Spleen (tissue), 11 donors: ENCODE results near the gene BPIFB1. TPM values are rescaled to one million over a fixed set of nuclear protein-coding genes. Genes with fewer than 3 reads are reported as not detected.

ENCODE experiments used
- DNase-seq: peaks from one replicate; pipeline ENCODE4 v3.0.0-alpha.2; 2020
- H3K27ac ChIP-seq, 8 donors: fragments of 200-600 bp; sonication (generic) in 7 of 8; 1 replicate in 4 of 8; 2 replicates in 4 of 8; pipeline versions ENCODE4 v1.5.0 to v1.8.0; 2016 to 2021; ENCODE audit warnings: inconsistent platforms in 4 of 8, mild to moderate bottlenecking in 4 of 8, moderate library complexity in 1 of 8
- H3K27me3 ChIP-seq, 7 donors: fragments of 200-600 bp; sonication (generic) in 6 of 7; replicated peaks in 1 of 7; 1 replicate in 4 of 7; 2 replicates in 3 of 7; pipeline versions ENCODE4 v1.5.0 to v1.8.0; 2016 to 2021; ENCODE audit warnings: inconsistent platforms in 3 of 7, mild to moderate bottlenecking in 1 of 7
- H3K36me3 ChIP-seq, 6 donors: fragments of 200-600 bp; sonication (generic) in 5 of 6; 1 replicate in 4 of 6; 2 replicates in 2 of 6; pipeline versions ENCODE4 v1.5.0 to v1.8.0; 2016 to 2021; ENCODE audit warnings: inconsistent platforms in 2 of 6
- H3K4me1 ChIP-seq, 6 donors: fragments of 200-600 bp; sonication (generic) in 5 of 6; 1 replicate in 3 of 6; 2 replicates in 3 of 6; pipeline versions ENCODE4 v1.5.0 to v1.8.0; 2016 to 2021; ENCODE audit warnings: inconsistent platforms in 3 of 6
- H3K4me3 ChIP-seq, 8 donors: fragments of 200-600 bp; sonication (generic) in 7 of 8; 1 replicate in 4 of 8; 2 replicates in 4 of 8; pipeline versions ENCODE4 v1.5.0 to v1.8.0; 2016 to 2021; ENCODE audit warnings: inconsistent platforms in 4 of 8, mild to moderate bottlenecking in 4 of 8, moderate library complexity in 2 of 8
- H3K9me3 ChIP-seq, 8 donors: fragments of 200-600 bp; sonication (generic) in 7 of 8; 1 replicate in 4 of 8; 2 replicates in 4 of 8; pipeline versions ENCODE4 v1.5.0 to v1.8.0; 2016 to 2021; ENCODE audit warnings: inconsistent platforms in 4 of 8
- CTCF ChIP-seq, 11 experiments: fragments of 200-600 bp in 7 of 11; fragments of 450-650 bp in 4 of 11; sonication (generic) in 4 of 11; IDR thresholded peaks in 8 of 11; conservative IDR thresholded peaks in 3 of 11; 1 replicate in 7 of 11; 2 replicates in 4 of 11; pipeline versions ENCODE4 v1.4.0 to v1.8.0; 2016 to 2021; ENCODE audit warnings: antibody characterized with exemption in 11 of 11, inconsistent platforms in 4 of 11, mild to moderate bottlenecking in 1 of 11
- POLR2A ChIP-seq, 3 donors: fragments of 450-650 bp; IDR thresholded peaks; one replicate each; pipeline ENCODE4 v1.5.1; 2017; ENCODE audit warnings: antibody characterized with exemption in 3 of 3, mild to moderate bottlenecking in 1 of 3
- POLR2AphosphoS5 ChIP-seq, 3 donors: sonication (generic); formaldehyde crosslinking; IDR thresholded peaks; one replicate each; pipeline ENCODE4 v1.5.1; 2017; ENCODE audit warnings: antibody characterized with exemption in 3 of 3
- WGBS, 5 donors: extraction: QIAGEN DNeasy Blood & Tissue Kit in 3 of 5; methylation state at CpG; one replicate each; pipeline versions ENCODE4 v1.1.5 to v1.1.7; 2013 to 2018; 5-methylcytosine and 5-hydroxymethylcytosine counted together
- intact Hi-C: fragments of 100-400 bp; cut with DNase I; formaldehyde crosslinking; loops from one replicate; pipeline ENCODE4 v1.15.0; 2023; ENCODE audit warnings: low total_unique reads
- polyA plus RNA-seq, 3 donors: library from polyadenylated mRNA; stranded (reverse); fragments of 200-250 nt; gene quantifications; one replicate each; pipeline ENCODE4 v1.2.1, GENCODE V29; 2013
- total RNA-seq, 7 donors: library from RNA; depleted of rRNA in 3 of 7; stranded (reverse); fragments of >200 nt in 3 of 7; fragmentation: NEBNext Ultra II Directional in 4 of 7; extraction: Animal tissue kit (Norgen Biotek cat#: 25700) in 4 of 7; gene quantifications; one replicate each; pipeline versions ENCODE4 v1.1.0 to v1.2.1, GENCODE V29; 2016 to 2021
- donor health status: healthy with polysubstance abuse.
- donor health status: DM: no; HTN: no; CAD: no; lungs with moderate emphysema.
- donor health status: DM: no; HTN: no; CAD: no.
- donor health status: Bipolar disorder and iron deficiency.
- donor health status: healthy.
- donor health status: DM: no; HTN: no; CAD: no.
- donor health status: DM: yes; HTN: yes; CAD: no.

BPIFB1 gene
- total and polyA plus RNA-seq, 10 donors = 0.06 TPM; not detected in 8

DNA sequence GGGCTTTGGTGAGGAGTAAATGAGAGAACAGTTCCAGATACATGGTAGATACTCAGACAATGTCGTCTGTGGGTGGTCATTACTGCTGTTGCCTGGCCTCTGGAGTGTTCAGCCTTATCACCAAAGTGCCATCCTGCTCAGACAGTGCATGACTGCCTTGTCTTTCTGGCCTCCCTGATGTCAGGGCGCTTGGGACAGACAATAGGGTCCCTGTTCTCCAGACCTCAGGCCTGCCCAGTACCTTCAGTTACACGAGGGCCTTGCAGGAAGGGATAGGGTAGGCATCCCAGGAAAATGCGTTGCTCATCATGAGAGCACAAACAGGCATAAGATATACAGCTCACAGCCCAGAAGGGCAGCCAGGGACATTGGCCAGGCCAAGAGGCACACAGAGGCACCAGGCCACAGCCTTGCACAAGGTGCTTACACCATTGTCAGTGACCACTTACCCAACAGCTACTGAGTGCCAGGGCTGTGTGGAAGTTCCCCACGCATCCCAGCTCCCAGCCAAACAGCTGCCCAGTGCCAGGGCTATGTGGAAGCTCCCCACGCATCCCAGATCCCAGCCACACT is 27.4 kb downstream of the BPIFB1 start:
- H3K27me3 ChIP-seq = peaks cover 0 to 7% (median 0%) of the 10 kb centered on the region in 7 donors
- TF ChIP-seq POLR2A (IDR thresholded peaks at IDR 0.05) = no peak
- TF ChIP-seq CTCF (IDR thresholded peaks at IDR 0.05 in 8 of 11, conservative IDR thresholded peaks at IDR 0.05 in 3 of 11) = no peak
- no peak for TF ChIP-seq POLR2AphosphoS5 (IDR thresholded peaks at IDR 0.05)

DNA sequence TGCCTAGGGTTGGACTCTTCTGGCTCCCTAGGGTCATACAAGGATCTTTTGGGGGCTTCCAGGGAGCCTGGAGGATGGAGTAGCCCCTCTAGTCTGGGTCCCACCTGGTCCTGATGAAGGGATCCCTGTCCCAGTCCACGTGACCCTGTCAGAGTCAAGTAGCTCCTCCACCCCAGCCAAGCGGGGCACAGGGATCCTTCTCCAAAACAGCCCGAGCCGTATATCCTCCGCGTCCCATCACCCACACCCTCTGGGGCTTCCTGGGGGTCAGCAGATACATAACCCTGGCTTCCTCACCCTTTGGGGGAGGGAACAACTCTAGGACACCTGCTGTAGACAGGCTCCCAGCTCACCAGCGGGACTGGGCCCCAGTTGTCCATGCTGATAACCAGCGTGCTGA is 28.0 kb downstream of the BPIFB1 start:
- no peaks in the 10 kb centered on the region for H3K36me3 ChIP-seq
- 75 to 89% (median 87%) methylated on average over 8 of the region's 8 CpGs for WGBS, 5 donors
- no peak overlapping the region for H3K27ac ChIP-seq
- H3K27me3 ChIP-seq = peaks cover 0 to 7% (median 0%) of the 10 kb centered on the region in 7 donors
- no peak overlapping the region for H3K4me3 ChIP-seq
- H3K9me3 ChIP-seq = no peaks in the 10 kb centered on the region
- intact Hi-C loops = no loop called here
- H3K4me1 ChIP-seq = peaks cover 0 to 8% (median 0%) of the 10 kb centered on the region in 6 donors
- TF ChIP-seq POLR2A (IDR thresholded peaks at IDR 0.05) (no peak), POLR2AphosphoS5 (IDR thresholded peaks at IDR 0.05) (no peak), CTCF (IDR thresholded peaks at IDR 0.05 in 8 of 11, conservative IDR thresholded peaks at IDR 0.05 in 3 of 11) (no peak)
- no peak for DNase-seq

More for the DNA sequence above, 27.4 kb downstream of the BPIFB1 start:
- Histone ChIP-seq H3K9me3 (no peaks in the 10 kb centered on the region), H3K4me1 (peaks cover 0 to 8% (median 0%) of the 10 kb centered on the region in 6 donors), H3K36me3 (no peaks in the 10 kb centered on the region), H3K27ac (no peak overlapping the region), H3K4me3 (no peak overlapping the region)
- intact Hi-C loops = no loop called here
- DNase-seq = no peak
- 63 to 87% (median 72%) methylated on average over 6 of the region's 6 CpGs for WGBS, 5 donors

- peaks cover 0 to 8% (median 0%) of the 10 kb centered on the region in 7 donors for H3K27me3 ChIP-seq
- 65 to 90% (median 77%) methylated on average over 4 of the region's 4 CpGs for WGBS, 5 donors
- DNase-seq = no peak
Measured at GRCh38 chr20:33311996-33312395, 29.0 kb downstream of the BPIFB1 start.

More at GRCh38 chr20:33311996-33312395, 29.0 kb downstream of the BPIFB1 start:
- intact Hi-C loops = no loop called here
- Histone ChIP-seq H3K27ac (no peak overlapping the region), H3K4me3 (no peak overlapping the region), H3K36me3 (no peaks in the 10 kb centered on the region), H3K4me1 (peaks cover 0 to 8% (median 0%) of the 10 kb centered on the region in 6 donors), H3K9me3 (no peaks in the 10 kb centered on the region)
- no peak for TF ChIP-seq CTCF (IDR thresholded peaks at IDR 0.05 in 8 of 11, conservative IDR thresholded peaks at IDR 0.05 in 3 of 11)
- no peak for TF ChIP-seq POLR2A (IDR thresholded peaks at IDR 0.05)
- TF ChIP-seq POLR2AphosphoS5 (IDR thresholded peaks at IDR 0.05) = no peak
